Panc1 (cell line): ENCODE measurements around the gene DPPA4. TPM values are rescaled to one million over a fixed set of nuclear protein-coding genes. Genes with fewer than 3 reads are reported as not detected.

ENCODE experiments used
- ATAC-seq: fragments of 200-7000 bp; cut with Tn5 transposase; 2 replicates; pipeline ENCODE4 v1.9.1; 2020; ENCODE audit warnings: mild to moderate bottlenecking, moderate library complexity
- Bru-seq: library from RNA; stranded (reverse); fragments of 400-500 nt; gene quantifications from one replicate; lab custom pipeline; 2021; lab: Mats Ljungman, UMichigan
- BruChase-seq, 2 experiments: library from RNA; stranded (reverse); fragments of 400-500 nt; gene quantifications; one replicate each; lab custom pipeline; 2021; lab: Mats Ljungman, UMichigan
- BruUV-seq: library from RNA; stranded (reverse); fragments of 400-500 nt; replicated peaks from 2 replicates; lab custom pipeline; 2021; lab: Mats Ljungman, UMichigan
- CTCF ChIA-PET: fragments of 300-600 bp; sonication (Branson Sonifier 250); formaldehyde crosslinking; loops from one replicate; lab custom pipeline; 2022; ENCODE audit warnings: antibody characterized with exemption; lab: Charles Lee
- POLR2A ChIA-PET: fragments of 300-600 bp; sonication (Branson Sonifier 250); formaldehyde crosslinking; loops from one replicate; lab custom pipeline; 2022; ENCODE audit warnings: antibody characterized with exemption; lab: Charles Lee
- DNase-seq: peaks from one replicate; pipeline ENCODE4 v3.0.0-alpha.2; 2010; ENCODE audit warnings: low read depth, low spot score
- H3K27ac ChIP-seq: 2 replicates; pipeline ENCODE4 v1.5.1; 2011; ENCODE audit warnings: mild to moderate bottlenecking, low read length, inconsistent platforms
- H3K27me3 ChIP-seq: fragments of 200-500 bp; sonication (Bioruptor generic); 2 replicates; pipeline ENCODE4 v1.6.0; 2014; ENCODE audit warnings: low read length, inconsistent platforms; ENCODE audit not compliant: control insufficient read depth, insufficient read depth
- H3K36me3 ChIP-seq: fragments of 200-500 bp; sonication (Bioruptor generic); 2 replicates; pipeline ENCODE4 v1.5.1; 2014; ENCODE audit warnings: inconsistent platforms, mild to moderate bottlenecking, low read length, moderate library complexity; ENCODE audit not compliant: control insufficient read depth, insufficient read depth
- H3K4me1 ChIP-seq: 2 replicates; pipeline ENCODE4 v1.5.1; 2011; ENCODE audit warnings: inconsistent platforms, mild to moderate bottlenecking, low read length, moderate library complexity; ENCODE audit not compliant: control insufficient read depth, insufficient read depth
- H3K4me3 ChIP-seq, 2 experiments: 2 replicates each; pipeline ENCODE4 v1.5.1; 2011 to 2012; ENCODE audit warnings: low read depth in 2 of 2, low read length in 2 of 2, mild to moderate bottlenecking in 2 of 2, inconsistent platforms in 1 of 2, moderate library complexity in 1 of 2
- H3K9me3 ChIP-seq: fragments of 200-500 bp; sonication (Bioruptor generic); 2 replicates; pipeline ENCODE4 v1.5.1; 2014; ENCODE audit warnings: low read depth, mild to moderate bottlenecking, inconsistent platforms, low read length, moderate library complexity; ENCODE audit not compliant: control insufficient read depth, insufficient read depth
- POLR2AphosphoS5 ChIP-seq: IDR thresholded peaks from 2 replicates; pipeline ENCODE4 v1.6.1; 2012; ENCODE audit warnings: mild to moderate bottlenecking, low read depth, low read length, moderate library complexity
- SIN3A ChIP-seq: IDR thresholded peaks from 2 replicates; pipeline ENCODE4 v1.6.1; 2012; ENCODE audit warnings: low read depth, mild to moderate bottlenecking, low read length, moderate library complexity, borderline replicate concordance; ENCODE audit not compliant: insufficient read depth
- TCF7L2 ChIP-seq: IDR thresholded peaks from 2 replicates; pipeline ENCODE4 v1.6.1; 2011; ENCODE audit warnings: mild to moderate bottlenecking, low read depth, low read length, inconsistent platforms
- in situ Hi-C: cut with HindIII; loops from 2 replicates; pipeline ENCODE4 v1.10.0; 2016; ENCODE audit warnings: low sequenced_read_pairs, low pct_unique_long_range_greater_than_20kb
- intact Hi-C: fragments of 100-400 bp; cut with micrococcal nuclease; formaldehyde crosslinking; loops from one replicate; pipeline ENCODE4 v1.10.0; 2022; ENCODE audit not compliant: unreplicated experiment
- long read RNA-seq: library from polyadenylated mRNA; unstranded; transcript quantifications from one replicate; pipeline ENCODE4 v2.0.0, GENCODE V29; 2021; ENCODE audit not compliant: unreplicated experiment
- polyA plus RNA-seq: library from polyadenylated mRNA; unstranded; fragments of >200 nt; gene quantifications from one replicate; pipeline ENCODE4 v1.2.1, GENCODE V29; 2012; ENCODE audit warnings: missing spikeins; ENCODE audit not compliant: insufficient read length
- total RNA-seq: library from RNA; stranded (reverse); gene quantifications from one replicate; pipeline ENCODE4 v1.2.1, GENCODE V29; 2021; ENCODE audit not compliant: unreplicated experiment
- TF ChIP-seq, protein P1 (sequence below): fragments of 450-650 bp; IDR thresholded peaks from 2 replicates; pipeline ENCODE4 v1.5.1; 2017; ENCODE audit warnings: mild to moderate bottlenecking
- TF ChIP-seq, protein P2 (sequence below), 2 experiments: IDR thresholded peaks; 2 replicates each; pipeline ENCODE4 v1.6.1; 2011 to 2012; ENCODE audit warnings: low read depth in 2 of 2, control low read depth in 1 of 2, low read length in 1 of 2, mild to moderate bottlenecking in 1 of 2, moderate library complexity in 1 of 2; ENCODE audit not compliant: insufficient read depth in 1 of 2

DPPA4 gene, protein sequence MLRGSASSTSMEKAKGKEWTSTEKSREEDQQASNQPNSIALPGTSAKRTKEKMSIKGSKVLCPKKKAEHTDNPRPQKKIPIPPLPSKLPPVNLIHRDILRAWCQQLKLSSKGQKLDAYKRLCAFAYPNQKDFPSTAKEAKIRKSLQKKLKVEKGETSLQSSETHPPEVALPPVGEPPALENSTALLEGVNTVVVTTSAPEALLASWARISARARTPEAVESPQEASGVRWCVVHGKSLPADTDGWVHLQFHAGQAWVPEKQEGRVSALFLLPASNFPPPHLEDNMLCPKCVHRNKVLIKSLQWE
- total RNA-seq, result 0.26 TPM
- polyA plus RNA-seq, result not detected
- not detected for Bru-seq, nascent RNA
- BruChase-seq, experiment 1, labeled RNA remaining after a 2-hour chase, result not detected
- BruChase-seq, experiment 2, labeled RNA remaining after a 6-hour chase, result not detected
- long read RNA-seq, result 0 reads

DNA sequence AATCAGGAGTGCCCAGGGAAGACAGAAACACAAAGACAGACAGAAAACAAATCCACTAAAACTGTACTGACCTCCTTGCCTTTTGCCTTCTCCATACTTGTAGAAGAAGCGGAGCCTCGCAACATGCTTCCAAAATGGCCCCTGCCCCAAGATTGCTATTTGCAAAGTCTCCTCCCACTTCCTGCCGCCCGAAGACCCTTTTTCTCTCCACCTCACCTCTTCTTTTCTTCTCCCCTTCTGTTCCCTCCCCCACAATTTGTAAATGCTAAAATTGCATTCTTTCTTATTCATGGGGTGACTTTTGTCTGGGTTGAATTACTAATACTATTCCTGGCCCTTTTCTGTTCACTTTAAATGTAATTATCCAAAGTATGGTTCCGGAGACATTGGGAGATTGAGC lies at the start of gene DPPA4:
TSS of gene DPPA4 (minus strand) at position 154 of the 400 bp plus-strand sequence. CDS start at position 125, 29 bp downstream.
- ChIA-PET POLR2A (no interaction called here), CTCF (no interaction called here)
- no peaks in the 10 kb centered on the region for H3K36me3 ChIP-seq
- in situ Hi-C loops (no loop called here), intact Hi-C loops (no loop called here)
- no peaks in the 10 kb centered on the region for H3K27me3 ChIP-seq
- BruUV-seq, result no TSS peak
- DNase-seq (no peak), ATAC-seq (no peak)
- no peak within 1 kb of the TSS for H3K27ac ChIP-seq
- TF ChIP-seq POLR2AphosphoS5 (no peak), TCF7L2 (no peak), SIN3A (no peak)
- TF ChIP-seq, protein P1, sequence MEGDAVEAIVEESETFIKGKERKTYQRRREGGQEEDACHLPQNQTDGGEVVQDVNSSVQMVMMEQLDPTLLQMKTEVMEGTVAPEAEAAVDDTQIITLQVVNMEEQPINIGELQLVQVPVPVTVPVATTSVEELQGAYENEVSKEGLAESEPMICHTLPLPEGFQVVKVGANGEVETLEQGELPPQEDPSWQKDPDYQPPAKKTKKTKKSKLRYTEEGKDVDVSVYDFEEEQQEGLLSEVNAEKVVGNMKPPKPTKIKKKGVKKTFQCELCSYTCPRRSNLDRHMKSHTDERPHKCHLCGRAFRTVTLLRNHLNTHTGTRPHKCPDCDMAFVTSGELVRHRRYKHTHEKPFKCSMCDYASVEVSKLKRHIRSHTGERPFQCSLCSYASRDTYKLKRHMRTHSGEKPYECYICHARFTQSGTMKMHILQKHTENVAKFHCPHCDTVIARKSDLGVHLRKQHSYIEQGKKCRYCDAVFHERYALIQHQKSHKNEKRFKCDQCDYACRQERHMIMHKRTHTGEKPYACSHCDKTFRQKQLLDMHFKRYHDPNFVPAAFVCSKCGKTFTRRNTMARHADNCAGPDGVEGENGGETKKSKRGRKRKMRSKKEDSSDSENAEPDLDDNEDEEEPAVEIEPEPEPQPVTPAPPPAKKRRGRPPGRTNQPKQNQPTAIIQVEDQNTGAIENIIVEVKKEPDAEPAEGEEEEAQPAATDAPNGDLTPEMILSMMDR, result no peak
- TF ChIP-seq, protein P2, sequence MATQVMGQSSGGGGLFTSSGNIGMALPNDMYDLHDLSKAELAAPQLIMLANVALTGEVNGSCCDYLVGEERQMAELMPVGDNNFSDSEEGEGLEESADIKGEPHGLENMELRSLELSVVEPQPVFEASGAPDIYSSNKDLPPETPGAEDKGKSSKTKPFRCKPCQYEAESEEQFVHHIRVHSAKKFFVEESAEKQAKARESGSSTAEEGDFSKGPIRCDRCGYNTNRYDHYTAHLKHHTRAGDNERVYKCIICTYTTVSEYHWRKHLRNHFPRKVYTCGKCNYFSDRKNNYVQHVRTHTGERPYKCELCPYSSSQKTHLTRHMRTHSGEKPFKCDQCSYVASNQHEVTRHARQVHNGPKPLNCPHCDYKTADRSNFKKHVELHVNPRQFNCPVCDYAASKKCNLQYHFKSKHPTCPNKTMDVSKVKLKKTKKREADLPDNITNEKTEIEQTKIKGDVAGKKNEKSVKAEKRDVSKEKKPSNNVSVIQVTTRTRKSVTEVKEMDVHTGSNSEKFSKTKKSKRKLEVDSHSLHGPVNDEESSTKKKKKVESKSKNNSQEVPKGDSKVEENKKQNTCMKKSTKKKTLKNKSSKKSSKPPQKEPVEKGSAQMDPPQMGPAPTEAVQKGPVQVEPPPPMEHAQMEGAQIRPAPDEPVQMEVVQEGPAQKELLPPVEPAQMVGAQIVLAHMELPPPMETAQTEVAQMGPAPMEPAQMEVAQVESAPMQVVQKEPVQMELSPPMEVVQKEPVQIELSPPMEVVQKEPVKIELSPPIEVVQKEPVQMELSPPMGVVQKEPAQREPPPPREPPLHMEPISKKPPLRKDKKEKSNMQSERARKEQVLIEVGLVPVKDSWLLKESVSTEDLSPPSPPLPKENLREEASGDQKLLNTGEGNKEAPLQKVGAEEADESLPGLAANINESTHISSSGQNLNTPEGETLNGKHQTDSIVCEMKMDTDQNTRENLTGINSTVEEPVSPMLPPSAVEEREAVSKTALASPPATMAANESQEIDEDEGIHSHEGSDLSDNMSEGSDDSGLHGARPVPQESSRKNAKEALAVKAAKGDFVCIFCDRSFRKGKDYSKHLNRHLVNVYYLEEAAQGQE (IDR thresholded peaks at IDR 0.05; ENCODE audit: insufficient read depth in 1 of 2, low read depth in 2 of 2, low read length in 1 of 2), result no peak
- no peaks in the 10 kb centered on the region for H3K4me1 ChIP-seq
- H3K4me3 ChIP-seq, result peak within 1 kb of the TSS; percentile 13 to 29
- H3K9me3 ChIP-seq, result no peaks in the 10 kb centered on the region

DNA sequence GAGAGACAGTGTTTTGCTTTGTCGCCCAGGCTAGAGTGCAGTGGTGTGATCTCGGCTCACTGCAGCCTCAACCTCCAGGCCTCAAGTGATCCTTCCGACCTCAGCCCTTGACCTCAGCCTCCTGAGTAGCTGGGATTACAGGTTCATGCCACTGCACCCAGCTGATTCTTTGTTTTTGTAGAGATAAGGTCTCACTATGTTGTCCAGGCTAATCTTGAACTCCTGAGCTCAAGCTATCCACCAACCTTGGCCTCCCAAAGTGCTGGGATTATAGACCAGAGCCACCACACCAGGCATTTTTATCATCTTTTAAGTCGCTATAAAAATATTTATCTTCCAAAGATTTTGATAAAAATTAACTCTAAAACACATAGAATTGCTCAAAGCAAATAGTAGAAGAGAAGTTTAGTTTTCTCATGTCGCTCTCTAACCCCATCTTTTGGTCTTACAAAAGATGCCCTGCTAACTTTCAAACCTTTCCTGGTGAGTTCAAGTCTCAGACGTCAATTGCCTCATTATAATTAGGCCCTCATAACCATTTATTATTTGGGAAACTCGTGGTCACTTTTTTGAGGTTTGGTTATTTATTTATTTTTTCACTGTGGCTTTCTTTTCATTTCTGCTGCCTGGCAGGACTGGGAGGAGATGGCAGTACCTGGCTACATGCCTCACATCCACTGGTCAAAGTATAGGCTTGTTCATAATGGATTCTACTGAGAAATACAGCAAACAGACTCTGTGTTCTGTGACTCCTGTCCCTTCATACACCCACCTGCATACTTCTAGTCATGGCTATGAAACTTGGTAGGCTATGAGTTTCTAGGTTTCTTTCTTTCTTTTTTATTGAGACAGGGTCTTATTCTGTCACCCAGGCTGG lies 48.3 kb upstream of the DPPA4 start:
- Histone ChIP-seq H3K4me1 (no peaks in the 10 kb centered on the region), H3K36me3 (no peaks in the 10 kb centered on the region), H3K9me3 (no peaks in the 10 kb centered on the region), H3K27ac (no peak overlapping the region), H3K4me3 (no peak overlapping the region), H3K27me3 (no peaks in the 10 kb centered on the region)
- DNase-seq (no peak), ATAC-seq (no peak)
- ChIA-PET POLR2A (no interaction called here), CTCF (no interaction called here)
- in situ Hi-C loops, result no loop called here
- intact Hi-C loops, result no loop called here
- no TSS peak for BruUV-seq
- TF ChIP-seq TCF7L2 (no peak), SIN3A (no peak), POLR2AphosphoS5 (no peak)
- TF ChIP-seq, protein P2 (IDR thresholded peaks at IDR 0.05; ENCODE audit: insufficient read depth in 1 of 2, low read depth in 2 of 2, low read length in 1 of 2), result no peak
- TF ChIP-seq, protein P1, result no peak
